Suppressor macrophage treated with lipopolysaccharide for 1 hour (primary cell): ENCODE measurements around the gene CLEC18C.
"Not testable (repeated sequence)": the region's sequence is repeated elsewhere in the genome, so short reads cannot be mapped to it uniquely, and the experiment has no call there.

Source experiments
- DNase-seq, 3 donors: peaks; one replicate each; pipeline ENCODE4 v3.0.0-alpha.2; 2020 to 2022

Gene CLEC18C

GRCh38 chr16:70218586-70218985 lies 45.0 kb downstream of the CLEC18C start:
- DNase-seq, result not testable (repeated sequence)

GRCh38 chr16:70222574-70222973 lies 49.0 kb downstream of the CLEC18C start:
- DNase-seq, result not testable (repeated sequence)

- DNase-seq, result not testable (repeated sequence)
These were observed 49.6 kb downstream of the CLEC18C start for GRCh38 chr16:70223216-70223615.

GRCh38 chr16:70223971-70224513 lies 50.5 kb downstream of the CLEC18C start:
- not testable (repeated sequence) for DNase-seq

GRCh38 chr16:70224645-70225044 lies 51.1 kb downstream of the CLEC18C start:
- DNase-seq, result not testable (repeated sequence)

- DNase-seq, result not testable (repeated sequence)
These were observed 51.8 kb downstream of the CLEC18C start for GRCh38 chr16:70225430-70225829.

- not testable (repeated sequence) for DNase-seq
These were observed 52.4 kb downstream of the CLEC18C start for GRCh38 chr16:70226024-70226423.

GRCh38 chr16:70231831-70232230 lies 58.2 kb downstream of the CLEC18C start:
- not testable (repeated sequence) for DNase-seq
